GM21576 (cell line): ENCODE results near the gene DLGAP1.

ENCODE experiments used
- ATAC-seq: cut with Tn5 transposase; IDR thresholded peaks from one replicate; pipeline ENCODE4 v1.9.1; 2021; ENCODE audit warnings: mild to moderate bottlenecking, moderate library complexity; ENCODE audit not compliant: unreplicated experiment

DLGAP1 gene

GRCh38 chr18:3874581-3874980 is 580.5 kb downstream of the DLGAP1 start:
- ATAC-seq: no peak

DNA sequence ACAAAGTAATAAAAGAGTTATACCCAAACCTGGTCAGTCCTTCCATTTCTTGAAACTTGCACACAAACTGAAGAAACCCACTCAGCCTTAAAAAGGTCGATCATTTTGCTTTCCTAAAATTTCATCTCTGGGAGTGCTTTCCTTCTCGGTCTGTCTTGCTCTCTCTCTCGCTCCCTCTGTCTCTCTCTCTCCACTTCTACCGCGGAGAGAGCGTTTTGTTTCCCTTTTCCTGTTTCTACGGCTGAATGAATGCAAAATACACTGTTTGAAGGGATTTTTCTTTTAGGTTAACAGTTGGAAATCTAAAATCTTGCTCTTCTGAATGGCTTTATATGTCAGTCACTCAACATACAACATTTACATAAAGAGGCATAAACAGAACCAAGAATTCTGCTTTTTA is 581.0 kb downstream of the DLGAP1 start:
- no peak for ATAC-seq

DNA sequence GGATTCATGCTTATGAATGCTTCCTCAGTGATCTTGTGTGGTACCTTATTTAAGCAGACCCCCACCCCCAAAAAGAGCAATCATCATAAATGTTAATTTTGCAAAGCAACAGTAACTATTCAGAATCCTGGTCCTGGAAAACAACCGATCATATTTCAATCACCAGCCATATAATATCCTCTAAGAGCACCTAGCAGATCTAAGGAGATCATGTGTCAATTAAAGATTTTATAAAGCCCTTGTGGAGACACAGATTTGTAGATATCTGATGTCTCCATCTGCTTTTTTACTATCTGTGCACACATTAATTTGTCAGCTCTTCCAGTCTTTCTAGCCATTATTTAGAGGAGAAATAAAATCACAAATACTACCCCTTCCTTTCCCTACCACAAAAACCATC is 581.4 kb downstream of the DLGAP1 start:
- no peak for ATAC-seq

GRCh38 chr18:3873211-3873610 is 581.9 kb downstream of the DLGAP1 start:
- no peak for ATAC-seq

DNA sequence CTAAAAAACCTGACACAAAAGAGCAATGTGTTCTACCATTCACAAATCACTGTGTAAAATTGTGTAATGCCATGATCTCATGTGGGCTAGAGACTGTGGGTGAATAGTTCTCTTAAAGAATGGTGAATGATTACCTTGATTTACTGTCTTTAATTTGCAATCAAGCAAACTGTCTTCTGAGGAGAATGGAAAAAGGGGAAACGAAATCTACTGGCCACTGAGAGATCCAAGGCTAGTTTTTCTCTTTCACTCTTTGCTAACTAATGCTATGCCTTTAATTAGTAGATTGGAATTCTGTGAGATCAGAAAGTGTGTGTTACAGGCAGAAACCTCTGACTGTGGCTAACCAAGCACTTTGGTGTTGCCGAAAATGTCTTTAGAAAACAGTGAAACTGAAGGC is 582.5 kb downstream of the DLGAP1 start:
- no peak for ATAC-seq

DNA sequence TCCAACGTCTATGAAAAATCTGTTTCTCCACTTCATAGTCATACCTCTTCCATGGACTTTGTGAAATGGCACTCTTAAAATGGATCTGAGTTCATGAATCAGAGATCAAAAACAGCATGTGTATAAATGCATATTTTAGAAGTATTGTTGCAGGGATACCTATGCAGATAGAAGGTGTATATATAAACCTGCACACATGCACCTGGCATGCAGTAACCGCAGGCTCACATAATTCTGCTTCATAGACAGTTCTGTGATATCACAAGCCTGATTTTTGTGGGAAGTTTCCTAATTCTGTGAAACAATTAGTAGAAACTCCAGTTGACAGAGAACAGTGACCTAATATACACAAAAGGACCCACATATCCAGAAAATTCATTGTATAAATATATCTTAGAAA is 583.4 kb downstream of the DLGAP1 start:
- ATAC-seq: no peak

- ATAC-seq: no peak
Observed at GRCh38 chr18:3870914-3871313, 584.2 kb downstream of the DLGAP1 start.

DNA sequence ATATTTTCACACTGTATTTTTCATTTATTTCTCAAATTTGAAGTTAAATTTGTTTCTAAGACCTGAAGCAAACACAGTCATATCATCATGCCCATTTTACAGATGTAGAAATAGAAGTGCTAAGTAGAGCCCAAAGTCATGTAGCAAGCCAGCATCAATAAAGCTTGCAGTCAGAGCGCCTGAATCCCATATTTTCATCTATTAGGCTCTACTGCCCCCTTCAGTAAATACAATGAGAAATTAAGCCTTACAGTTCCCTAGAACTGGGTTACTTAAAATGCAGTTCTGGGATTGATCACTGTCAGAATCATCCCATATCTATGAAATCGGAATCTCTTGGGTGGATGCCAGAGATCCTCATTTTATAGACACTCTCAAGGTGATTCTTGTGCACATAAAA is 585.3 kb downstream of the DLGAP1 start:
- ATAC-seq: no peak

- no peak for ATAC-seq
Observed at GRCh38 chr18:3867864-3868311, 587.2 kb downstream of the DLGAP1 start.

DNA sequence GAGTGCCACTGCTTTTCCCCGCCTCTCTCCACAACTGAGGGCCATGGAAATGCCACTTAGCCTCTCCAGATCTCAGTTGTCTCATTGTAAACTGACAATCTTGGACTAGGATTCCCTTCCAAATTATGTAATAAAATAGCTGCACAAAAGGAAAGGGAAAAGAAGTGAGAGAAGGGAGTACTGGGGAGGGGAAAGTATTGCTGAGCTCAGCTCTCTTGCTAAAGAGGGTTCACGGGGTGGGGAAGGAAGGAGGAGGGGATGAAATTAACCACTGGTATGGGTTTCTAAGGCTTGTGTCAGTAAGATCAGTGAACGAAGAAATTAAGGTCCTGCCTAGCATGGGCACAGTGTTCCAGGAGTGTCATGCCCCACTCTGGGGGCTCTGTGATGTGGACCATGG is 587.9 kb downstream of the DLGAP1 start:
- no peak for ATAC-seq

DNA sequence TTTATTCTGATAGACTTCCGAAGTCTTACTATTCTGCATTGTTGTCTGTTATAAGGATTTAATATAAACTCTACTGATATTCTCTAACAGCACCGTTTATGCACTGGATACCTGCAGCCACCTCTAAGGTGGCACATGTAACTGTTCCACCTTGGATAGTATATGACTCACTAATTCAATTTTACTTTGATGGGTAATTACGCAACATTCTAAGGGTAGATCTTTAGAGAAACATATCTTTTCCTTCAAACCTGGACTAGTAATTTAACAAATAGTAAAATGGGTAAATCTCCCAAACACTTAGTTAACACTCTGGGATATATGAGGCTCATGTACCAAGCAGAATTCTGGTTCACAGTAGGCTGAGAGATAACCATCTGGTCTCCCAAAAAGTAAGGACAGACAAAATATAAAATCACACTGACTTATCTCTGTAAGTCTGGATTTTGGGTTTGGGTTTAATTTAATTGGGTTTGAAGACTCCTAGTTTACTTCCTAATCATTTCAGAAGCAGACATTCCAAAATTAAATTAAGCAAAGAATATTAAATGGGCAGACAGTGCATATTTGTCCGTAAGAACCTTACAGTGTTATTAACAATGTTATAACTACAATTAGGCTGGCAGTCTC is 590.3 kb downstream of the DLGAP1 start:
- ATAC-seq: no peak

DNA sequence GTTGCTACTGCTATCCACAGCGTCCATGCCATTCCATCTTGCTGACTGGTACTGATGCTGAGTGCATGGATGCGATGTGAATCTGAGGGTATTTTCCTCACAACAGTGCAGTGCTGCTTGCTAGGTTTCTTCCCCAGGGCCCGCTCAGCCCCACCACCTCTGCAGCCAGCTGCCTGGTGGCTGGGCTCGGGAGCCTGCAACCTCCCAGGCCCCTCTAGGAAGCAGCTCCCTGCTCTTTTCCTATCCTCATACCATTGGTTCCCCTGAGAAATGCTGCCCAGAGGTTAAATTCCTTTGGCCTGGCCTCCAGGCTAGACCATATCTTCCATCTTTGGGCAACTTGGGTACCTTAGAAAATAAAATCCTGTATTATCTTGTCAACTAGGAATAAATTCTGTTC is 591.5 kb downstream of the DLGAP1 start:
- ATAC-seq: no peak

DNA sequence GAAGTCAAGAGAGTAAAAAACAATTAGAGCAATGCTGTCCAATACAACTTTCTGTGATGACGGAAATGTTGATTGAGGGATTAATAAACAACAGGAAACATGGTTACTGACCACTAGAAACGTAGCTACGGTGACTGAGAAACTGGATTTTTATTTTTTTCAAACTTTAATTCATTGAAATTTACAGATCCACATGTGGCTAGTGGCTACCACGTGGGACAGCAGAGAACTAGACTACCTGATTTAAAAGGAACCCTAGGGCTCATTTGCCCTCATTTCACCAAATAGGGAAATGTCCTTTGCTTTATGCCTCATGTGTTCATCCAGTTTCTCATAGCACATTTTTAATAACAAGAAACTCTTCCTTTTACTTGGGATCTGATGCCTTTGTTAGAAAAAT is 592.1 kb downstream of the DLGAP1 start:
- ATAC-seq: no peak

GRCh38 chr18:3861495-3861894 is 593.6 kb downstream of the DLGAP1 start:
- ATAC-seq: no peak

DNA sequence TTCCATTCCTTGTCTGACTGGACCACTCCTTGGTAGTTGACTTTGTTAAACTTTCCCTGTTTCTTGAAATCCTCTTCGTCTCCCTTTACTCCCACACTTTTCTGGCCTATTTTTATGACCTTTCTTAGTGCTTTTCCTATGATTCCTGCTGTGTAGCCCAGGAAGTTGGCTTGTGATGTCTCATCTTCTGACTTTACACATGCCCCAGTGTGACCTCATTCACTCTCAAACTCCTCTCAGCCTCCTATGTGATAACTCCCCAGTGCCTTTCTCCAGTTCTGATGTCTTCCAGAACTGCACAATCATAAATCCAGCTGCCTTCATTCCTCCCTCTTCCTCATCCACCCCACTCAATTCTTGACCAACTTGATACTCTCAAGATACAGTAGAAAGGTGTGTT is 597.6 kb downstream of the DLGAP1 start:
- no peak for ATAC-seq

- ATAC-seq: no peak
Observed at GRCh38 chr18:3855966-3856365, 599.1 kb downstream of the DLGAP1 start.

DNA sequence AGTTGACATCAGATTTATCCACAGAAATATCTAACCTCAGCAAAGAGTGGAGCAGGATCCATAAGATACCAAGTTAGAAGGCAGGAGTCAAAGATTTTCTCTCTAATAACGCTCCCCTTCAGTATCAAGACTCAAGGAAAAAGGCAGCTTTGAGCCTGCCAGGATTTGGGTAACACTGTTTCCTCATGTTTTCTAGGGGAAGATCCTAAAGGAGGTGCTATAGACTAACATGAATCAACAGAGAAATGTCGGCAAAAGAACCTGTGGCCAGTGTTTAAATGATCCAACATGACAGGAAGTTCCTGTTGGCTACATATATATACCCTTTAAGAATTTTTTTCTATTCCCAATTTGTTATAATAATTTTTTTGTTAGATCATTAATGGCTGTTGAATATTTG is 602.8 kb downstream of the DLGAP1 start:
- ATAC-seq: no peak

- no peak for ATAC-seq
Observed at GRCh38 chr18:3851159-3851558, 603.9 kb downstream of the DLGAP1 start.

DNA sequence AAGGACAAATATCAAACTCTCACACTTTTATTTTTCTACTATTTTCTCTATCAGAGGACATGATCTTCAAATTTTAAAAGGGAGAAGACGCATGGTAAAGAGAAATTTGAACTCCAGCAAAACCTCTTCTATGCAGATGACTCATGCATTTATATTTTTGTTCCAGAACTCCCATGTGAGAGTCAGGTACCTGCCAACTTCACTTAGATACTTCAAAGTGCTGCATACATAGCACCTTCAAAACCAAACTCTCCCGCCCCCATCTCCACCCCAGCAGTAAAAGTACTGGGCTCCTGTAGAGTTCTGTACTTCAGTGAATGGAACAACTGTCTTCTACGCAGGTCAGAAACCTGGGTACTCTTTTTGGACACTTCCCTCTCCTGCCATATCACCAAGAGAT is 606.8 kb downstream of the DLGAP1 start:
- no peak for ATAC-seq

GRCh38 chr18:3845161-3845560 is 609.9 kb downstream of the DLGAP1 start:
- ATAC-seq: no peak

DNA sequence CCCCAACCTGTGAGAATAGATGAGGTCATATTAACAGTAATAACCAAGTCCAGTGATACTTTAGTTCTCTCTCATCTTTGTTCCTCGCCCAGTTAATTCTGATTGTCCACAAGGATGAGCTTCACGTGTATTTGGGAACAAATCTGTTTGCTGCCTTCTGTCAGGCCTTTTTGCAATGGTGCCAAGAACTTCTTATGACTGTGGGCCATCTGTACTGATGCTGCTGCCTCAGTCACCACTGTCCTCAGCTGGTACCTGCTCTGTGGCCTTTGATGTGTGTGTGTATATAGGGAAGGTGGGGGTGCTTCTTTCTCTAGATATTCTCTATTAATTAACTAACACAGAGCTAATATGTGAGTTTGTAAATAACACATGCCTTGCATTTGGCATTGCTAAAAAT is 612.3 kb downstream of the DLGAP1 start:
- no peak for ATAC-seq

DNA sequence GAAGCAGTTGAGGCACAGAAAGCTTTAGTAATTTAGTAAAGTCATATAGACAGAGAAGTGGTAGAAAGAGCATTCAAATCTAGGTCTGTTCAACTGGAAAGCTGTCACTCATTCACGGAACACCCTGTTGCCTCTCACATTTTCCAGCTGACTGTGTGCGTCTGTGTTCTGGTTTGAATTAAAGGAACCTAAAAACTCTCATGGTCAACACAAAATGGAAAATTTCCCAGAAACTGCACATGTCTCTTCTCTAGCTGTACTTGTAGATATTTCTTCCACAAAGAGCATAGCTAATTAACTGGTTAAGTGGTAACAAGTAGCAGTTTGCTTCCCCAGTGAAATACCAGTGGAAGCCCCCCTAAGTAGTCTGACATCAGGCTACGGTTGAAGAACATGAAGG is 614.3 kb downstream of the DLGAP1 start:
- ATAC-seq: no peak

GRCh38 chr18:3839581-3839981 is 615.5 kb downstream of the DLGAP1 start:
- no peak for ATAC-seq
